A549 (cell line): ENCODE data around the gene GABPA.

Source experiments
- HDAC2 ChIP-seq: fragments of 200-600 bp; sonication (generic); IDR thresholded peaks from 2 replicates; pipeline ENCODE4 v1.6.1; 2016
- TF ChIP-seq, protein P1 (sequence below): fragments of >200 bp; sonication (Bioruptor Twin); formaldehyde crosslinking; IDR thresholded peaks from 3 replicates; pipeline ENCODE4 v1.5.1; 2016

DNA sequence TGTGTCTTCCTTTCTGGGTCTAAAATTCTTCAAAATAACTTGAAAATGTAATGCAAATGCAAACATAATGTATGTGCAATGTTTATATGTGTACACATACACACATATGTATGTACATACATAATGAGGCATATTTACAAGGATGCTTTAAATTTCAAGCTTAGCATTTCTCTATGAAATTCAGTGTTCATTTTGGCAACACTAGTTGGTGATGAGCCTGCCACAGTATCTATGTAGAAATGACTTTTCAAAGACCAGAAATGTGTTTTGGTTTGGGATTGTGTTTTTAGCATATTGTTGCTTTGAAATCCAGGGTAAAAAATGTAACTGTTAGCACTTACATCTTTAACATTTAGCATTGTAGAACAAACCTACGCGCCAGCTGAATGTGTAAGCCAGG lies 10.1 kb downstream of the GABPA start:
- TF ChIP-seq, protein P1, sequence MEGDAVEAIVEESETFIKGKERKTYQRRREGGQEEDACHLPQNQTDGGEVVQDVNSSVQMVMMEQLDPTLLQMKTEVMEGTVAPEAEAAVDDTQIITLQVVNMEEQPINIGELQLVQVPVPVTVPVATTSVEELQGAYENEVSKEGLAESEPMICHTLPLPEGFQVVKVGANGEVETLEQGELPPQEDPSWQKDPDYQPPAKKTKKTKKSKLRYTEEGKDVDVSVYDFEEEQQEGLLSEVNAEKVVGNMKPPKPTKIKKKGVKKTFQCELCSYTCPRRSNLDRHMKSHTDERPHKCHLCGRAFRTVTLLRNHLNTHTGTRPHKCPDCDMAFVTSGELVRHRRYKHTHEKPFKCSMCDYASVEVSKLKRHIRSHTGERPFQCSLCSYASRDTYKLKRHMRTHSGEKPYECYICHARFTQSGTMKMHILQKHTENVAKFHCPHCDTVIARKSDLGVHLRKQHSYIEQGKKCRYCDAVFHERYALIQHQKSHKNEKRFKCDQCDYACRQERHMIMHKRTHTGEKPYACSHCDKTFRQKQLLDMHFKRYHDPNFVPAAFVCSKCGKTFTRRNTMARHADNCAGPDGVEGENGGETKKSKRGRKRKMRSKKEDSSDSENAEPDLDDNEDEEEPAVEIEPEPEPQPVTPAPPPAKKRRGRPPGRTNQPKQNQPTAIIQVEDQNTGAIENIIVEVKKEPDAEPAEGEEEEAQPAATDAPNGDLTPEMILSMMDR, result no peak
- TF ChIP-seq HDAC2, result no peak
